ENCODE data around the gene TAOK2. TPM values are rescaled to one million over a fixed set of nuclear protein-coding genes. Genes with fewer than 3 reads are reported as not detected.

The TAOK2 gene
- total RNA-seq, 1 experiment from 2014 or later = 99.4 TPM

GRCh38 chr16:29978564-29979270 lies 5.0 kb downstream of the TAOK2 start:
- no TSS peak for BruUV-seq (replicated peaks)
- TF ChIP-seq TCF7L2 (IDR thresholded peaks at IDR 0.05; ENCODE audit: low read depth, low read length) (no peak), POLR2AphosphoS5 (IDR thresholded peaks at IDR 0.05; ENCODE audit: low read depth, low read length) (no peak), CTCF (IDR thresholded peaks at IDR 0.05) (no peak), REST (IDR thresholded peaks at IDR 0.05; ENCODE audit: insufficient read depth in 1 of 2, low read depth in 2 of 2, low read length in 1 of 2) (no peak), SIN3A (IDR thresholded peaks at IDR 0.05; ENCODE audit: borderline replicate concordance, insufficient read depth, low read depth, low read length) (no peak)
- Histone ChIP-seq H3K4me1 (ENCODE audit: control insufficient read depth, insufficient read depth, low read length) (peaks cover 19% of the 10 kb centered on the region), H3K27me3 (ENCODE audit: control insufficient read depth, insufficient read depth, low read length) (no peaks in the 10 kb centered on the region), H3K4me3 (ENCODE audit: low read depth in 2 of 2, low read length in 2 of 2) (no peak overlapping the region), H3K27ac (ENCODE audit: low read length) (no peak overlapping the region), H3K36me3 (ENCODE audit: control insufficient read depth, insufficient read depth, low read length) (peaks cover 28% of the 10 kb centered on the region), H3K9me3 (ENCODE audit: control insufficient read depth, insufficient read depth, low read depth, low read length) (no peaks in the 10 kb centered on the region)
- ATAC-seq (no peak), DNase-seq (ENCODE audit: low read depth, low spot score) (no peak)
- CTCF ChIA-PET = no interaction called here
- POLR2A ChIA-PET = no interaction called here
- in situ Hi-C loops (cut with HindIII; ENCODE audit: low pct_unique_long_range_greater_than_20kb, low sequenced_read_pairs) (no loop called here), intact Hi-C loops (cut with micrococcal nuclease; ENCODE audit: unreplicated experiment) (no loop called here)

- ChIA-PET POLR2A (interaction anchor here (0.5 kb wide), 1 partner anchor 652 kb away, joined by 4 read pairs; no protein-coding TSS in a partner anchor), CTCF (interaction anchor here (0.8 kb wide), 1 partner anchor 362 kb away, joined by 3 read pairs; no protein-coding TSS in a partner anchor)
- no TSS peak for BruUV-seq (replicated peaks)
- TF ChIP-seq REST (IDR thresholded peaks at IDR 0.05; ENCODE audit: insufficient read depth in 1 of 2, low read depth in 2 of 2, low read length in 1 of 2) = no peak
- no peak for TF ChIP-seq SIN3A (IDR thresholded peaks at IDR 0.05; ENCODE audit: borderline replicate concordance, insufficient read depth, low read depth, low read length)
- TF ChIP-seq TCF7L2 (IDR thresholded peaks at IDR 0.05; ENCODE audit: low read depth, low read length) = no peak
- no peak for TF ChIP-seq POLR2AphosphoS5 (IDR thresholded peaks at IDR 0.05; ENCODE audit: low read depth, low read length)
- intact Hi-C loops (cut with micrococcal nuclease; ENCODE audit: unreplicated experiment) = no loop called here
- no peak for ATAC-seq
- Histone ChIP-seq H3K27ac (ENCODE audit: low read length) (no peak overlapping the region), H3K4me3 (ENCODE audit: low read depth in 2 of 2, low read length in 2 of 2) (no peak overlapping the region), H3K4me1 (ENCODE audit: control insufficient read depth, insufficient read depth, low read length) (no peaks in the 10 kb centered on the region), H3K36me3 (ENCODE audit: control insufficient read depth, insufficient read depth, low read length) (peaks cover 32% of the 10 kb centered on the region), H3K27me3 (ENCODE audit: control insufficient read depth, insufficient read depth, low read length) (no peaks in the 10 kb centered on the region), H3K9me3 (ENCODE audit: control insufficient read depth, insufficient read depth, low read depth, low read length) (no peaks in the 10 kb centered on the region)
- DNase-seq (ENCODE audit: low read depth, low spot score) = no peak
- in situ Hi-C loops (cut with HindIII; ENCODE audit: low pct_unique_long_range_greater_than_20kb, low sequenced_read_pairs) = no loop called here
Observed at GRCh38 chr16:29982560-29983419, 9.1 kb downstream of the TAOK2 start.

Measured in Panc1 (cell line).